Right atrium auricular region (tissue), 2 donors: ENCODE measurements around the gene GLI2. TPM values are rescaled to one million over a fixed set of nuclear protein-coding genes. Genes with fewer than 3 reads are reported as not detected.
A peak's percentile ranks its signal among the peaks of the same experiment; 100 is the strongest.

Experiments used
- DNase-seq: peaks from one replicate; pipeline ENCODE4 v3.0.0-alpha.2; 2019; ENCODE audit warnings: low spot score
- H3K27ac ChIP-seq, 2 donors: fragments of 200-600 bp; sonication (generic); 1 replicate in 1 of 2; 2 replicates in 1 of 2; pipeline ENCODE4 v1.5.1; 2016 to 2019
- H3K27me3 ChIP-seq, 2 donors: fragments of 200-600 bp; sonication (generic); one replicate each; pipeline versions ENCODE4 v1.5.1 to v1.6.0; 2017 to 2019
- H3K36me3 ChIP-seq: fragments of 200-600 bp; sonication (generic); one replicate; pipeline ENCODE4 v1.5.1; 2016
- H3K4me1 ChIP-seq, 2 donors: fragments of 200-600 bp; sonication (generic); one replicate each; pipeline versions ENCODE4 v1.5.1 to v1.6.0; 2017 to 2019
- H3K4me3 ChIP-seq, 2 donors: fragments of 200-600 bp; sonication (generic); 1 replicate in 1 of 2; 2 replicates in 1 of 2; pipeline ENCODE4 v1.5.1; 2017 to 2019; ENCODE audit warnings: mild to moderate bottlenecking in 1 of 2, moderate library complexity in 1 of 2
- H3K9me3 ChIP-seq, 2 donors: fragments of 200-600 bp; sonication (generic); one replicate each; pipeline ENCODE4 v1.5.1; 2019
- total RNA-seq, 2 donors: library from RNA; depleted of rRNA; stranded (reverse); fragments of >200 nt; gene quantifications; one replicate each; pipeline ENCODE4 v1.1.0, GENCODE V29; 2016
- TF ChIP-seq, protein P1 (sequence below), 2 donors: fragments of 200-600 bp; sonication (generic); IDR thresholded peaks; one replicate each; pipeline ENCODE4 v1.5.1; 2019; ENCODE audit warnings: antibody characterized with exemption in 2 of 2

The GLI2 gene
- total RNA-seq, 2 donors from 2014 or later, result 1.5 to 3.5 TPM

DNA sequence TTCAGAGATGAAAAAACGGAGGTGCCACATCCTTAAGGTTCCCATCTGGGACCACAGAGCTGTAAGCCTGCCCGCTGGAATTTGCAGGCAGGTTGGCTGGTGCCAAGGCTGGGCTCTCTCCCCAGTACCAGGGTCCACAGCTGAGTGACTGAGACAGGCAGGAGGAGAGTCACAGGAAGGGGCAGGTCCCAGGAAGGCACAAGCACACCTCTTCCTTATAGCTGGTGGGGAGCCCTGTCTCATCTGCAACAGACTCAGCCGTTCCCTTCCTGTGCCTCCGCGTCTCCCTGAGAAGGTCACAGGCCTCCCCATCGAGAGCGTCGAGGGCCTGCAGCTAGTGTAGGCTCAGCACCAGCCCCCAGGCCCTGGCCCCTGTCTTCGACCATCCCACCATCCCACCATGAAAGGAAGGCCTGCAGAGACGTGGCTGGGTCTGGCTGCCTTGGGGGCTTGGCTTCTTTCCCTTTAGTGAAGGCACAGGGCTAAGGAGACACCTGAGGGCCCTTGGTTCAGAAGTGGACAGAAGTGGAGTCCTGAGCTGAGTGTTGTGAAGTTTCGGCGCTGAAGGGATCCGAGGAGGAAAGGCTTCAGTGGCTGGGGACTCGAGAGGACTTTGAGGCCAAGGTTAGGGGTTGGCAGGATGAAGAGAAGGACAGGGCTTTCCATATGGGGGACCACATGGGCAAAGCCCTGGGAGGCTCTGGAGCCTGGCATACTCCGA is 26.8 kb downstream of the GLI2 start:
- no peaks in the 10 kb centered on the region for H3K27me3 ChIP-seq
- H3K4me1 ChIP-seq, result peaks cover 0 to 57% of the 10 kb centered on the region in 2 donors
- TF ChIP-seq, protein P1, sequence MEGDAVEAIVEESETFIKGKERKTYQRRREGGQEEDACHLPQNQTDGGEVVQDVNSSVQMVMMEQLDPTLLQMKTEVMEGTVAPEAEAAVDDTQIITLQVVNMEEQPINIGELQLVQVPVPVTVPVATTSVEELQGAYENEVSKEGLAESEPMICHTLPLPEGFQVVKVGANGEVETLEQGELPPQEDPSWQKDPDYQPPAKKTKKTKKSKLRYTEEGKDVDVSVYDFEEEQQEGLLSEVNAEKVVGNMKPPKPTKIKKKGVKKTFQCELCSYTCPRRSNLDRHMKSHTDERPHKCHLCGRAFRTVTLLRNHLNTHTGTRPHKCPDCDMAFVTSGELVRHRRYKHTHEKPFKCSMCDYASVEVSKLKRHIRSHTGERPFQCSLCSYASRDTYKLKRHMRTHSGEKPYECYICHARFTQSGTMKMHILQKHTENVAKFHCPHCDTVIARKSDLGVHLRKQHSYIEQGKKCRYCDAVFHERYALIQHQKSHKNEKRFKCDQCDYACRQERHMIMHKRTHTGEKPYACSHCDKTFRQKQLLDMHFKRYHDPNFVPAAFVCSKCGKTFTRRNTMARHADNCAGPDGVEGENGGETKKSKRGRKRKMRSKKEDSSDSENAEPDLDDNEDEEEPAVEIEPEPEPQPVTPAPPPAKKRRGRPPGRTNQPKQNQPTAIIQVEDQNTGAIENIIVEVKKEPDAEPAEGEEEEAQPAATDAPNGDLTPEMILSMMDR (IDR thresholded peaks at IDR 0.05), result no peak
- H3K4me3 ChIP-seq, result no peak overlapping the region
- H3K9me3 ChIP-seq, result no peaks in the 10 kb centered on the region
- no peak overlapping the region for H3K27ac ChIP-seq
- no peak for DNase-seq
- no peaks in the 10 kb centered on the region for H3K36me3 ChIP-seq

DNA sequence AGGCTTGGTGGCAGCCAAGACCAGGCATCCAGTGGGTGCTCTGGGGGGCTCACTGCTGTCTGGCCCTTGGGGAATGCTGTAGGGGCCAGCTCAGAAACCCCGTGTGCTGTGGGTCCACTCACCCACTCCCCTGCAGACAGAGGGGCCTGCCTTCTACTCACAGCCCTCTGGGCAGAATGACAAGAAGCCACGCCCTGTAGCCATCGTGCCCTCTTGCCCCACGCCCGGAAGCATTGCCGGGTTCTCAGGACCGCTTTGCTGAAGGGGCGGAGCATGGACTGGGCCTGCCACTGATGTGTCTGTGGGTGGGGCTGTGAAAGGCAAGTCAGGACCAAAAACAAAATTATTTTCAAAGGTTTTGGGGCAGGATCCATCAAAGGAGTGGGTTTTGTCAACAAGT is 27.8 kb downstream of the GLI2 start:
- TF ChIP-seq, protein P1 (IDR thresholded peaks at IDR 0.05), result no peak
- no peak for DNase-seq
- H3K36me3 ChIP-seq, result no peaks in the 10 kb centered on the region
- peaks cover 0 to 49% of the 10 kb centered on the region in 2 donors for H3K4me1 ChIP-seq
- H3K4me3 ChIP-seq, result no peak overlapping the region
- no peaks in the 10 kb centered on the region for H3K9me3 ChIP-seq
- no peaks in the 10 kb centered on the region for H3K27me3 ChIP-seq
- no peak overlapping the region for H3K27ac ChIP-seq

DNA sequence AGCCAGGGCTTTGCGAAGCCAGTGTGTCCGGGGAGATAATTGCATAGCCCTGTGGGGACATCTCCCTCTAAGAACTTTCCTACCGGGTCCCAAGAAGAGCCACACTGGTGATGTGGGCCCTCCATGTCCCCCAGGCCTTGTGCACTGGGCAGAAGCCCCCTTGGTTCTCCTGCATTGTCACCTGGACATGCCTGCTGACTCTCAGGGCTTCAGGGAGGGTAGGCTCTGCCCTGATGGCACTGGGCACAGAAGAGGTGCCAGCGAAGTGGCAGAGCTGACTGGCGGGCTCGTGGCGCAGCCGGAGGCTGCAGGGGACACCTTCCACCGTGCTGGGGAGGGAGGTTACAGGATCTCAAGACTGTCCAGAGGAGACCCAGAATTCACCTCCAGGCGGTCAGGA is 28.3 kb downstream of the GLI2 start:
- no peak overlapping the region for H3K27ac ChIP-seq
- DNase-seq, result no peak
- H3K4me1 ChIP-seq, result peaks cover 0 to 44% of the 10 kb centered on the region in 2 donors
- no peaks in the 10 kb centered on the region for H3K36me3 ChIP-seq
- H3K9me3 ChIP-seq, result no peaks in the 10 kb centered on the region
- TF ChIP-seq, protein P1 (IDR thresholded peaks at IDR 0.05), result no peak
- H3K4me3 ChIP-seq, result no peak overlapping the region
- H3K27me3 ChIP-seq, result no peaks in the 10 kb centered on the region

DNA sequence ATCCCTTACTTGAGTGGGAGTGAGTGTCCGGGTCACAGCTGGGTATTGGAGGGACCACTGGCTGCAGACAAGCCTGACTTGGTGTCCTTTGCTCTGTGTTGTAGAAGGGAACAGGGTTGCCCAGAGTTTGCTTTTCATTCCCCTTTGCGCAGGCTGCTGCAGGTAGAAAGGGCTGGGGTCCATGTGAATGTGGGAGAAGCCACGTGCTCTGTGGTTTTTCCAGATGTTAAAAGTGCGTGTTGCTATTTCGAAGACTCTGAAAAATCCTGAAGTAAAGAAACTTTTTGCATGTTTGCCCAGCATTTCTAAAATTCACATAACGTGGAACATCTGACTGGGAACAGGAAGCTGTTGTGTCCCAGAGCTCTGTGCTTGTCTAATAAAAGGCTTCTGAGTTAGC is 28.8 kb downstream of the GLI2 start:
- Histone ChIP-seq H3K27me3 (no peaks in the 10 kb centered on the region), H3K27ac (peak overlapping the region; percentile 58 to 71), H3K4me1 (peaks cover 0 to 39% of the 10 kb centered on the region in 2 donors), H3K9me3 (no peaks in the 10 kb centered on the region), H3K36me3 (no peaks in the 10 kb centered on the region), H3K4me3 (no peak overlapping the region)
- TF ChIP-seq, protein P1 (IDR thresholded peaks at IDR 0.05), result no peak
- no peak for DNase-seq

DNA sequence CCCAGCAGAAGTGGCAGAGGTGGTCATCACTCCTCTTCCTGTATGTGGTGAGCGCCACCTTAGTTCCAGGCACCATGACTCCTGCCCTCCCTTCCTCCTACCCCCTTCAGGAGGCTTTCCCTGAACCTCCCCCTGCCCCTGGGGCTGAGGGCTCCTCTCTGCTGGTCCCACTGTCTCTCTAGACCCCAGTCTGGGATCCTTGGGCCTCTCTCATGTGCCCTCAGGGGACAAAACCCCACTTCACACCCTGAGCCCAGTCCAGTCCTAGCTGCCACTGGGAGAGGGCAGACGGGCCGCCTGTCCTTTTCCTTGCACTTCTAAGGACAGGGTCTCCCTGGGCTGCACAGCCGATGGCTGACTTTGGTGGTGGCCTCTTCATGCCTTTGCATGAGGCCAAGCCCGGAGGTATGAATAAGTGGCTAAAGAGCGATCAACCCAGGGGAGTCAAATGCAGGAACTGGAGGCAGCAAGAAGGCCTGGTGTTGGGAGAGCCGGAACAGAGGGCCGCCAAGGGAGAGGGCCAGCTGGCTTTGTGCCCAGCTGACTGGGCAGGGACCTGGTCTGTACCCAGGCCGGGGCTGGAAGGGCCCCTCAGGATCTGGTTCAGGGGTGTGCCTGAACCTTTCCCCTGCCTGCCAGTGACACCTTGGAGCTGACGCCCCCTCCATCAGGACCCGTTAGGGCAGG is 29.5 kb downstream of the GLI2 start:
- TF ChIP-seq, protein P1 (IDR thresholded peaks at IDR 0.05), result no peak
- Histone ChIP-seq H3K4me1 (peaks cover 0 to 37% of the 10 kb centered on the region in 2 donors), H3K4me3 (no peak overlapping the region)

More for the DNA sequence above, 29.5 kb downstream of the GLI2 start:
- DNase-seq, result no peak
- Histone ChIP-seq H3K9me3 (no peaks in the 10 kb centered on the region), H3K36me3 (no peaks in the 10 kb centered on the region), H3K27me3 (no peaks in the 10 kb centered on the region), H3K27ac (peak overlapping the region; percentile 58 to 71)
